Stimulated activated CD8-positive, alpha-beta memory T cell treated with anti-CD3 and anti-CD28 coated beads, Interleukin-7, amount 100 ng/mL, for 24 hours (primary cell): ENCODE data around the gene ZBTB38.

Source experiments
- DNase-seq: peaks from one replicate; pipeline ENCODE4 v3.0.0-alpha.2; 2020; ENCODE audit warnings: low read depth

The ZBTB38 gene

GRCh38 chr3:141337523-141337854 lies 30.8 kb upstream of the ZBTB38 start:
- no peak for DNase-seq

DNA sequence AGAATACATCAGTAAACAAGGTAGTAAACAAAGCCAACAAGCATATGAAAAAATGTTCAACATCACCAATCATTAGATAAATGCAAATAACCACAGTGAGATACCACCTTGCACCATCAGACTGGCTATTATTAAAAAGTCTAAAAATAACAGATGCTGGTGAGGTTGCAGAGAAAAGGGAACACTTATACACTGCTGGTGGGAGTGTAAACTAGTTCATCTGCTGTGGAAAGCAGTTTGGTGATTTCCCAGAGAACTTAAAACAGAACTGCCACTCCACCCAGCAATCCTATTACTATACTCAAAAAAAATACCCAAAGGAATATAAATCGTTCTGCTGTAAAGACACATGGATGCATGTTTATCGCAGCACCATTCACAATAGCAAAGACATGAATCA lies 30.3 kb upstream of the ZBTB38 start:
- DNase-seq: no peak

GRCh38 chr3:141338881-141339280 lies 29.4 kb upstream of the ZBTB38 start:
- DNase-seq: no peak

DNA sequence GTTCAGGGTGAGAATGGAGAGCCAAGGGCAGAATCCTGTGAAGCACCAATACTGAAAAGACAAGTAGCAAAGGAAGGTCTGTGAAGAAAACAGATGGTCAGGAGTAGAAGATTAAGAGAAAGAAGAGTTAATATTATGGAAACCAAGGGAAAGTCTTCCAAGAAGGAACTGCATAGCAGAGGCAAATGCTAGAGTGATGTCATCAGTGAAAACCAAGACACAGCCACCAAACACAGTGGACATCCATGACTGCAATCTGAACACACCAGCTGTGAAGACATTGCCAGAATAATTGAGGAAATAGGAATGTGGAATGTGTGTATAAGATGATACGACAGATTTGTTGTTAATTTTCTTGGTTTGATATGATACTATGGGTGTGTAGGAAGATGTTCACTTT lies 26.8 kb upstream of the ZBTB38 start:
- DNase-seq: no peak

GRCh38 chr3:141342386-141342785 lies 25.9 kb upstream of the ZBTB38 start:
- no peak for DNase-seq

GRCh38 chr3:141343077-141343476 lies 25.2 kb upstream of the ZBTB38 start:
- DNase-seq: no peak

GRCh38 chr3:141343865-141344271 lies 24.4 kb upstream of the ZBTB38 start:
- no peak for DNase-seq

- DNase-seq: no peak
Measured at GRCh38 chr3:141345528-141345927, 22.8 kb upstream of the ZBTB38 start.

DNA sequence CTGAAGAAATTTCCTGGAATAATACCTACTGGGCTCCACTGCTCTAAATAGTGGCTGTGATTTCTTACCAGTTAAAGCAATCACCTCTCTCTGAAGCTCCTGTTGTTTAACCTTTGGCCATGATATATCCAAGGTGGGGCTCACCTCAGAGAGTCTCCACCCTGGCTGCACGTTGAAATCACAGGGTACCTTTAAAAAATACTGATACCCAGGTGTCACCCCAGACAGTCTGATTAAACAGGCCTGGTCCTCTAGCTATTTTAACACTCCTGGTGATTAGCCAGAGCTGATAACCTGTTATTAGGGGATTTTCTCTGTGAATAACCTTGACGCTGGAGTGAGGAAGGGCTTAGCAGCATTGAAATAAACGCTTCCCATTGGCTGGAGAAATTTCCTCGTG lies 22.3 kb upstream of the ZBTB38 start:
- DNase-seq: no peak

GRCh38 chr3:141346418-141346817 lies 21.9 kb upstream of the ZBTB38 start:
- no peak for DNase-seq

- no peak for DNase-seq
Measured at GRCh38 chr3:141346839-141347238, 21.5 kb upstream of the ZBTB38 start.

DNA sequence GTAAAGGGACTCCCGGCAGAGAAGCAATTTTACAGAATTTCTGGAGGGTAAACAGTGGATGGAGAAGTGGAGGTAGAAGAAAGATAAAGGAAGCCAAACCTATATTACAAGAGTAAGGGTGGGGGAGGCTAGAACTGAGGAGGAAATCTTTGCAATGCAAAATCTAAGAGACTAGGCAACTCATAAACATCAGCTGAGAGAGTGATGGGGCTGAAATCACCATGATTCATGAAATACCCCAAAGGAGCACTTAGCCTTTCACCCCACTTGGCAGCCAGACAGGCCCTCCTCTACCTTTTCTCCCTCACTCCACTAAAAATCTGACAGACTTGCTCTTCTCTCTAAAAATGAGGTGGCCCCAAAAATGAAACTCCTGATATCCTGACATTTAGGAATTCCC lies 19.5 kb upstream of the ZBTB38 start:
- no peak for DNase-seq

- no peak for DNase-seq
Measured at GRCh38 chr3:141349711-141350110, 18.6 kb upstream of the ZBTB38 start.

DNA sequence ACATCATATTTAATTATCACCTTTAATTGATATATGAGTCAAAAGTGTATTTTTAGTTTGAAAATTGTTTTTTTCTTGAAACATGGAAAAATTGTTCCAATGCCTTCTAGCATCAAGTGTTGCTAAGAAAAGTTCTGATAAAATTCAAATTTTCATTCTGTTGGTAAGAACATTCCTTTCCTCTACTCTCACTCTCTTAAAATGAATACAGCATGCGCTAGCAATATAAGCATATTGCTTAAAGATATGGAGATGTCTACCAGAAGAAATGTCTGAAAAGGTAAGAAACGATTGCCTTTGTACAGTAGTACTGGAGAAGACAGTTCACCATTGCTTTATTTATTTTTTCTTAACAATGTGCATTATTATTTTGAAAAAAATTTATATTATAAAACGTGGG lies 17.6 kb upstream of the ZBTB38 start:
- no peak for DNase-seq

DNA sequence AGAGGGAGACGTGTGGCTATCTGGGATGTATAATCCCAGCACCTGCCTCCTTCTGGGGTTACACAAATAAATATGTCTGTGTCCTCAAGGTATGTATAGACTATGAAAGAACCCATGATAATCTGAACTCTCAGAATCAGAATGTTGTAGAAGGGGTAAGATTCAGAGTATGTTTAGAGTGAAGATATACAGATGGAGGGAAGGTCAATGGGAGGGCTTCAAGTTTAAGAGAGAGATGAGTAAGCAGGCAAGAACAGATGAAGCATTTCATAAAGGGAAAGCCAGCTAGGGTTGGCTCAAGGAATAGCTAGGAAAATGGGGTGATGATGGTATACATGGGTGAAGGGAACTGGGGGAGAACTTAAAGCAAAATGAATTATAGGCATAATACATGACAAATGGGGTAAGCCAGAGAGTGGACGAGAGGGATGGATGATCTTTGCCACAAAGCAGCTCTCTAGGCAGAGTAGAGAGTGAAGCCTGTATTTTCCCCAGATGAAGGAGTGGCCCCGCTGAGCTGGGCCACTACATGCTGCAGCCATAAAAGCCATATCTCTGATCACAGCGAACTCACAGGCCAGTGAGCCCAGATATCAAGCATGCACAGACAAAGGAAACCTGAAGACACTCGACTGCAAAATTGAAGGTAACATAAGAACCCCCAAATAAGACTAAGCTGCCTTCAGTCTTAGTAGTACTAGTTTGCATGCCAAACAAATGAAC lies 15.9 kb upstream of the ZBTB38 start:
- no peak for DNase-seq

- no peak for DNase-seq
Measured at GRCh38 chr3:141353652-141354495, 14.4 kb upstream of the ZBTB38 start.

DNA sequence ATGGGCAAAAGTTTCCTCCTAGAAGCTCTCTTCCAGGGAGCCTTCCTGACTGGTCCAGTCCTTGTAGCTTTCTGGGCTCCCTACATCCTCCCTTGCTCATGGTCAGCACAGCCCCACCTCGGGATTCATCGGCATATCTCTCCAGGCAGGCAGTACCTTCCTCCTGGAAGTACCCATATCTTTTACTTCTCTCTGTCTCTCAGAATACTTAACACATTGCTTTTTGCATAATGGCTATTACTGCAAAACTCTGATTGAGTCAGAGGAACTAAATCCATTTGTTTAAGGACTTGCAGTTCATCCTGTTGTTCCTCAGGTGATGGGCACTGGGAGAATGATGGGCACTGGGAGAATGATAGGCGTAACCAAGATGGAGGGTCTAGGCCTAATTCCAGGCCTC lies 13.8 kb upstream of the ZBTB38 start:
- no peak for DNase-seq

- DNase-seq: no peak
Measured at GRCh38 chr3:141355242-141355641, 13.1 kb upstream of the ZBTB38 start.

- no peak for DNase-seq
Measured at GRCh38 chr3:141356046-141356445, 12.3 kb upstream of the ZBTB38 start.

DNA sequence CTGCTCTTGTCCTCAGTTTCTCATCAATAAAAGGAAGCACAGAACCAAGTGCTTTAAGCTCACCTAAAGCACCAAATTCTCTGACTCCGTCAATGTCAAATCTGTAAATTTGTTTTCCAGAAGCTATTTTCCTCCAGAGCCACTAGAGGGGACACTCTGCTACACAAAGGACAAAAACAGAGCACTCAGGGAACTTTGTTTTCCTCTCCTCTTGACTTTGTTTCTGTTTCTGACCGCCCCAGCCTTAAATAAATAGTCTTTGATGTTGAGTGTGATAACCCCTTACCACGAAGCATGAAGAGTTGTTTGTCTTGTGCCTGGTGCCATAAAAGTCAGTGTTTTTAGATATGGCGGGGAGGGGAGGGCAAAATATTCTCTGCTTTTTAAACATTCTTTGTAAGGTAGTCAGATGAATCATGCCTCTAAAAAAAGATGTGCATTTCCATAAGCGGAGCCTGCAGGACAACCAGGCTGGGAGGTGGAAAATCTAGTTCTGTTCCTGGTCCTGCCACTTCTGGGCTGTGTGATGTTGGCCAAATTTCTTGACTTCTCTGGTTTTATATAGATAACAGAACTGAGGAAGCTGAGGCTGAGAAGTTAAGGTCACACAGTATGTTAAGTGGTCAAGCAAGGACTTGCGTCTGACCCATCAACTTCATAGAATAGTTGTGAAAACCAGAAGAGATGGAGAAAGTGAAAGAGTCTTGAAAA lies 7.3 kb upstream of the ZBTB38 start:
- no peak for DNase-seq

GRCh38 chr3:141362736-141363135 lies 5.6 kb upstream of the ZBTB38 start:
- DNase-seq: no peak

GRCh38 chr3:141365201-141365600 lies 3.1 kb upstream of the ZBTB38 start:
- DNase-seq: no peak
